K562 (cell line): Measurements from ENCODE around the gene MITD1. TPM values are rescaled to one million over a fixed set of nuclear protein-coding genes. Genes with fewer than 3 reads are reported as not detected.

ENCODE experiments used
- COPS2 ChIP-seq: fragments of 450-650 bp; conservative IDR thresholded peaks from 2 replicates; pipeline ENCODE4 v1.6.1; 2016; ENCODE audit warnings: mild to moderate bottlenecking, moderate library complexity
- CREB1 ChIP-seq, 2 experiments: sonication (generic) in 1 of 2; formaldehyde crosslinking in 1 of 2; IDR thresholded peaks; 2 replicates each; pipeline versions ENCODE4 v1.6.1 to v1.8.0; 2012 to 2022; ENCODE audit warnings: inconsistent platforms in 1 of 2, mild to moderate bottlenecking in 1 of 2, missing genetic modification reagents in 1 of 2, moderate library complexity in 1 of 2
- ESRRB ChIP-seq: fragments of 250-450 bp; sonication (Bioruptor Pico); IDR thresholded peaks from 2 replicates; pipeline ENCODE4 v1.5.0; 2020; ENCODE audit warnings: mild to moderate bottlenecking, moderate library complexity, borderline replicate concordance
- LCOR ChIP-seq: sonication (generic); formaldehyde crosslinking; IDR thresholded peaks from 2 replicates; pipeline ENCODE4 v1.8.0; 2022; ENCODE audit warnings: mild to moderate bottlenecking, missing genetic modification reagents
- MECOM ChIP-seq: fragments of 250-450 bp; sonication (Bioruptor Pico); IDR thresholded peaks from 2 replicates; pipeline ENCODE4 v1.8.0; 2022; ENCODE audit warnings: inconsistent platforms
- NFATC3 ChIP-seq: fragments of 450-650 bp; IDR thresholded peaks from 2 replicates; pipeline ENCODE4 v1.6.1; 2017; ENCODE audit warnings: mild to moderate bottlenecking
- PHB2 ChIP-seq: fragments of 450-650 bp; IDR thresholded peaks from 2 replicates; pipeline ENCODE4 v1.6.1; 2017; ENCODE audit warnings: low read depth
- PHF8 ChIP-seq: fragments of 200-600 bp; sonication (generic); IDR thresholded peaks from 2 replicates; pipeline ENCODE4 v1.6.1; 2012; ENCODE audit warnings: mixed run types, mild to moderate bottlenecking, inconsistent platforms, low read length, moderate library complexity, borderline replicate concordance
- RAD51 ChIP-seq: fragments of 450-650 bp; IDR thresholded peaks from 2 replicates; pipeline ENCODE4 v1.7.1; 2016; ENCODE audit warnings: low read depth, mild to moderate bottlenecking, borderline replicate concordance
- RREB1 ChIP-seq: fragments of 250-450 bp; sonication (Bioruptor Pico); IDR thresholded peaks from 2 replicates; pipeline ENCODE4 v1.4.0; 2020
- TARDBP ChIP-seq: fragments of 450-650 bp; IDR thresholded peaks from 2 replicates; pipeline ENCODE4 v1.6.1; 2016
- ZNF133 ChIP-seq: fragments of 250-450 bp; sonication (Bioruptor Pico); IDR thresholded peaks from 2 replicates; pipeline ENCODE4 v1.4.0; 2020; ENCODE audit warnings: mild to moderate bottlenecking
- polyA plus RNA-seq, 8 experiments: library from polyadenylated mRNA; depleted of rRNA in 4 of 8; stranded (reverse) in 5 of 8; unstranded in 3 of 8; fragments of >200 nt; fragmentation: Nextera tagmentation in 2 of 8; fragmentation: Illumina TruSeq in 1 of 8; extraction: Ambion mirVana in 2 of 8; extraction: Trizol in 1 of 8; gene quantifications; 2 replicates each; pipeline versions ENCODE4 v1.2.1 to v1.2.3, GENCODE V29; 2011 to 2014; ENCODE audit warnings: inconsistent platforms in 1 of 8, missing spikeins in 1 of 8
- total RNA-seq, 7 experiments: library from RNA; depleted of rRNA in 6 of 7; stranded (reverse); fragments of >200 nt in 6 of 7; fragmentation: Illumina TruSeq in 2 of 7; extraction: Trizol in 2 of 7; gene quantifications; 2 replicates each; pipeline versions ENCODE4 v1.2.1 to v1.2.3, GENCODE V29; 2011 to 2021; ENCODE audit warnings: low replicate concordance in 1 of 7
- TF ChIP-seq, protein P1 (sequence below): fragments of 450-650 bp; IDR thresholded peaks from 2 replicates; pipeline ENCODE4 v1.6.1; 2016; ENCODE audit warnings: mild to moderate bottlenecking
- TF ChIP-seq, protein P2 (sequence below): sonication (generic); formaldehyde crosslinking; IDR thresholded peaks from 2 replicates; pipeline ENCODE4 v1.8.1; 2023; ENCODE audit warnings: mild to moderate bottlenecking, missing genetic modification reagents, moderate library complexity
- TF ChIP-seq, protein P3 (sequence below): sonication (generic); IDR thresholded peaks from 2 replicates; pipeline ENCODE4 v1.6.1; 2016

The MITD1 gene
- total and polyA plus RNA-seq, 9 of the 15 experiments (the other 6 are each of a cell fraction or from before 2014, with no cell fraction given) = 19.6 to 71.8 (median 43.2) TPM

DNA sequence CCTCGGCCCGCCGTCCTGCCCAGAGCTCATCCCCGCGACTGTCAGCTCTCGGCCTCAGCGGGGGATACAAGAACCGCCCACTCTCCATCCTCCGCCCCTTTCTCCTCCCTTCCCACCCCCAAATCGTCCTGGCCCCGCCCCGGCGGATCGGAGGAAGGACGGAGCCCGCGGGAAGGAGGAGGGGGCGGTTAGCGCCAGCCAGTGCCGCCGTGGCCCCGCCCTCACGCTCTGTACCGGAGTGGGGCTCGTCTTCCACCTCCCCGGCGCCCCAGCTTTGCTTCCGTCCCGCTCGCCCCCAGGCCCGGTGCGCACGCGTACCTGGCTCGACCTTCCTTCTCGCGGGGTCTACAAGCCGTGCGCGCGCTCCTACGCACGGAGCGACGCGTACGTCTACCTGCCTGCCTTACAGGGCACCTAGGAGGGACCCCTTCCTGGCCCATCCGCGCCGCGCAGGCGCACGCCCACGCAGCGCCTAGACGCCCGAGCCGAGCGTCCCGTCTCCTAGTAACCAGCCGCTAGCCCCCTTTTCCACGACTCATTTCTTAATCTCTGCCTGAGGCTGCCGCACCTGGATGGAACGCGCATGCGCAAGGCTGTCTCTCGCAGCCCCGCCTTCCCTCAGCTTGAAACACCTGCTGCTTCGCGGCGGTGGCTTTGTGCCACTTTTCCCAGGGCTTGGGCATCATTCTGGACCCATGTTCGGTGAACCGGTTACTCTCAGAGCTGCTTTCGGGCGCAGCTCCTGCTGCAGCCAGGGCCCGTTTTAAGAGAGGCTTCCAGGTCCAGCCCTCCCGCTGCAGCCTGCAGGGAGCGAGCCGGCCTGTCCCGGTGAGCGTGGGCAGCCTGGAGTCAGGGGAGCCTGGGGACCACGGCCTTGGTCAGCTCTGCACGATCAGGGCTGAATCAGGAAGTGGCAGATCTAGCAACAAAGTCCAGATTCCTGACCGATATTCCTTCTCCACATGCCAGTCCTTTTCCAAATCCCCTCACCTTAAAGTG, 39.4 kb downstream of the MITD1 start, which contains the start of gene C2orf15 (continued):
- TF ChIP-seq, protein P1, sequence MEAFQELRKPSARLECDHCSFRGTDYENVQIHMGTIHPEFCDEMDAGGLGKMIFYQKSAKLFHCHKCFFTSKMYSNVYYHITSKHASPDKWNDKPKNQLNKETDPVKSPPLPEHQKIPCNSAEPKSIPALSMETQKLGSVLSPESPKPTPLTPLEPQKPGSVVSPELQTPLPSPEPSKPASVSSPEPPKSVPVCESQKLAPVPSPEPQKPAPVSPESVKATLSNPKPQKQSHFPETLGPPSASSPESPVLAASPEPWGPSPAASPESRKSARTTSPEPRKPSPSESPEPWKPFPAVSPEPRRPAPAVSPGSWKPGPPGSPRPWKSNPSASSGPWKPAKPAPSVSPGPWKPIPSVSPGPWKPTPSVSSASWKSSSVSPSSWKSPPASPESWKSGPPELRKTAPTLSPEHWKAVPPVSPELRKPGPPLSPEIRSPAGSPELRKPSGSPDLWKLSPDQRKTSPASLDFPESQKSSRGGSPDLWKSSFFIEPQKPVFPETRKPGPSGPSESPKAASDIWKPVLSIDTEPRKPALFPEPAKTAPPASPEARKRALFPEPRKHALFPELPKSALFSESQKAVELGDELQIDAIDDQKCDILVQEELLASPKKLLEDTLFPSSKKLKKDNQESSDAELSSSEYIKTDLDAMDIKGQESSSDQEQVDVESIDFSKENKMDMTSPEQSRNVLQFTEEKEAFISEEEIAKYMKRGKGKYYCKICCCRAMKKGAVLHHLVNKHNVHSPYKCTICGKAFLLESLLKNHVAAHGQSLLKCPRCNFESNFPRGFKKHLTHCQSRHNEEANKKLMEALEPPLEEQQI = no peak
- TF ChIP-seq TARDBP (no peak), LCOR (CRISPR knock-in tag) (peak; percentile 77), NFATC3 (no peak), PHF8 (peak; percentile 42; the same call in 1 of the 2 replicates), CREB1 (IDR thresholded peaks at IDR 0.05) (no peak), CREB1 (CRISPR knock-in tag; IDR thresholded peaks at IDR 0.05) (peak; percentile 30; the same call in 1 of the 2 replicates), ZNF133 (no peak), RAD51 (no peak), MECOM (CRISPR knock-in tag) (no peak), COPS2 (no peak), ESRRB (CRISPR knock-in tag) (no peak), PHB2 (no peak), RREB1 (CRISPR knock-in tag) (0 out of 2 replicates have a peak, but pooled peaks have one; percentile 62)
- TF ChIP-seq, protein P2, sequence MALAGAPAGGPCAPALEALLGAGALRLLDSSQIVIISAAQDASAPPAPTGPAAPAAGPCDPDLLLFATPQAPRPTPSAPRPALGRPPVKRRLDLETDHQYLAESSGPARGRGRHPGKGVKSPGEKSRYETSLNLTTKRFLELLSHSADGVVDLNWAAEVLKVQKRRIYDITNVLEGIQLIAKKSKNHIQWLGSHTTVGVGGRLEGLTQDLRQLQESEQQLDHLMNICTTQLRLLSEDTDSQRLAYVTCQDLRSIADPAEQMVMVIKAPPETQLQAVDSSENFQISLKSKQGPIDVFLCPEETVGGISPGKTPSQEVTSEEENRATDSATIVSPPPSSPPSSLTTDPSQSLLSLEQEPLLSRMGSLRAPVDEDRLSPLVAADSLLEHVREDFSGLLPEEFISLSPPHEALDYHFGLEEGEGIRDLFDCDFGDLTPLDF (CRISPR knock-in tag) = 0 out of 2 replicates have a peak, but pooled peaks have one; percentile 20
- TF ChIP-seq, protein P3, sequence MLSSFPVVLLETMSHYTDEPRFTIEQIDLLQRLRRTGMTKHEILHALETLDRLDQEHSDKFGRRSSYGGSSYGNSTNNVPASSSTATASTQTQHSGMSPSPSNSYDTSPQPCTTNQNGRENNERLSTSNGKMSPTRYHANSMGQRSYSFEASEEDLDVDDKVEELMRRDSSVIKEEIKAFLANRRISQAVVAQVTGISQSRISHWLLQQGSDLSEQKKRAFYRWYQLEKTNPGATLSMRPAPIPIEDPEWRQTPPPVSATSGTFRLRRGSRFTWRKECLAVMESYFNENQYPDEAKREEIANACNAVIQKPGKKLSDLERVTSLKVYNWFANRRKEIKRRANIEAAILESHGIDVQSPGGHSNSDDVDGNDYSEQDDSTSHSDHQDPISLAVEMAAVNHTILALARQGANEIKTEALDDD = no peak
